Measurements from ENCODE around the gene PDGFC. TPM values are rescaled to one million over a fixed set of nuclear protein-coding genes. Genes with fewer than 3 reads are reported as not detected.

The PDGFC gene
- total RNA-seq, 4 donors from 2014 or later: 8.4 to 34.7 (median 21.9) TPM

DNA sequence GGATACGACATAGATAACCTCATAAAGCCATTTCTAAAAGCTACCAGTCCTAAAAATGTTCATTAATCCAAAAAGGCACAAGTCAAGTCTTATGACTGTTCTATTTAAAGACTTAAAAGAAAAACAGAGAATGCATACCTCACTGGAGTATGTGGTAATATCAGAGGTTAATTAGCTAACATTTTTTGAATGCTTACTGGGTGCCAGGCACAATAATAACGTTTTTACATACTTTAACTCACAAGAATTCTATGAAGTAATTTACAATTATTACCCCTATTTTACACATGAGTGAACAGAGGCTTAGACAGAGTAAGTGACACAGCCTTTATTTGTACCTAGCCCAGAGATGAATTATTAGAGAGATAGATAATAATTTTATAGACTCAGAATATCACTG is 207.5 kb downstream of the PDGFC start:
- DNase-seq (ENCODE audit: low spot score in 2 of 2): no peak
- Histone ChIP-seq H3K4me1 (peaks cover 0 to 9% (median 2%) of the 10 kb centered on the region in 4 donors), H3K27ac (no peak overlapping the region), H3K9me3 (no peaks in the 10 kb centered on the region), H3K36me3 (peaks cover 0 to 12% (median 0%) of the 10 kb centered on the region in 3 donors), H3K27me3 (no peaks in the 10 kb centered on the region), H3K4me3 (no peak overlapping the region)
- 26 to 30% methylated on average over 2 of the region's 2 CpGs for WGBS, 2 donors
- TF ChIP-seq EP300 (IDR thresholded peaks at IDR 0.05) (no peak), CTCF (IDR thresholded peaks at IDR 0.05) (no peak)

DNA sequence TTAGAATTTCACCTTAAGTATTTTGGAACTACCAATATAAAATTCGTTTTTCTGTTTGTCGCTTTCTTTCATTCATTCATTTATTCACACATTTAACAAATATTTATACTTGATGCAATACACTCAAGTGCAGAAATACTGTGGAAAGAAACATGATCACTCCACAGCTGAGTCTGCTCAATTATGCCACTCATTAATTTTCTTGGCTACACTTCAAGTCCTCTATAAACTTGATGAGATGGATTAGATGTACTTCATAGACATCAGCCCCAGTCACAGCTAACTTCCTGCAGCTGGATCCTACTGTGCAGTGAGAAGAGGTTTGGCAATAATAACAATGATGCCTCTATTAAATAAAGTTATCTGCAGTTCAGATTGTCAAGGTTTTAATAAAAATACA is 208.1 kb downstream of the PDGFC start:
- peaks cover 0 to 12% (median 0%) of the 10 kb centered on the region in 3 donors for H3K36me3 ChIP-seq
- peaks cover 0 to 4% (median 2%) of the 10 kb centered on the region in 4 donors for H3K4me1 ChIP-seq
- no peak for DNase-seq (ENCODE audit: low spot score in 2 of 2)
- no peak overlapping the region for H3K27ac ChIP-seq
- 48 to 67% methylated on average over 2 of the region's 2 CpGs for WGBS, 2 donors
- H3K9me3 ChIP-seq: no peaks in the 10 kb centered on the region
- H3K4me3 ChIP-seq: no peak overlapping the region
- TF ChIP-seq EP300 (IDR thresholded peaks at IDR 0.05) (no peak), CTCF (IDR thresholded peaks at IDR 0.05) (no peak), POLR2A (IDR thresholded peaks at IDR 0.05) (no peak)
- no peaks in the 10 kb centered on the region for H3K27me3 ChIP-seq

- H3K36me3 ChIP-seq: peaks cover 0 to 12% (median 0%) of the 10 kb centered on the region in 3 donors
- no peak overlapping the region for H3K4me3 ChIP-seq
- 79 to 84% methylated on average over 8 of the region's 8 CpGs for WGBS, 2 donors
- TF ChIP-seq POLR2A (IDR thresholded peaks at IDR 0.05) (no peak), CTCF (IDR thresholded peaks at IDR 0.05) (no peak), EP300 (IDR thresholded peaks at IDR 0.05) (no peak)
- DNase-seq (ENCODE audit: low spot score in 2 of 2): no peak
- H3K27me3 ChIP-seq: no peaks in the 10 kb centered on the region
- H3K27ac ChIP-seq: no peak overlapping the region
- peaks cover 0 to 4% (median 0%) of the 10 kb centered on the region in 4 donors for H3K4me1 ChIP-seq
- no peaks in the 10 kb centered on the region for H3K9me3 ChIP-seq
Observed at GRCh38 chr4:156762851-156763250, 208.7 kb downstream of the PDGFC start.

DNA sequence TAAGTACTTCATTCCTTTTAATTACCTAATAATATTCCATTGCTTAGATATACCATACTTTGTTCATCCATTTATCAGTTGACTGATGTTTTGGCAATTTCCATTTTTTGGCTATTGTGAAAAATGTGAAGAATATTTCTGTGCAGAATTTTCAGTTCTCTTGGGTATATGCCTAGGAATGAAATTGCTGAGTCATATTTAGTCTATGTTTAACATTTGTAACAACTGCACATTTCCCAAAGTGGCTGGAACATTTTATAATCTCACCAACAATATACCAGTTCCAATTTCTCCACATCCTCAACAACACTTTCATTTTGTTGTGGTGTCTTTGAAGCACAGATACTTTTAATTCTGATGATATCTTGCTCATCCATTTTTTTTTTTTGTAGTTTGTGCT is 215.5 kb downstream of the PDGFC start:
- no peaks in the 10 kb centered on the region for H3K27me3 ChIP-seq
- no peaks in the 10 kb centered on the region for H3K4me1 ChIP-seq

More for the DNA sequence above, 215.5 kb downstream of the PDGFC start:
- Histone ChIP-seq H3K36me3 (peaks cover 0 to 4% (median 0%) of the 10 kb centered on the region in 3 donors), H3K27ac (no peak overlapping the region), H3K9me3 (no peaks in the 10 kb centered on the region), H3K4me3 (no peak overlapping the region)
- TF ChIP-seq POLR2A (IDR thresholded peaks at IDR 0.05) (no peak), EP300 (IDR thresholded peaks at IDR 0.05) (no peak), CTCF (IDR thresholded peaks at IDR 0.05) (no peak)
- DNase-seq (ENCODE audit: low spot score in 2 of 2): no peak
